GM12873 (cell line): ENCODE measurements around the gene ANKRD9.

Experiments
- CTCF ChIP-seq: IDR thresholded peaks from 2 replicates; pipeline ENCODE4 v1.5.1; 2012; ENCODE audit warnings: low read depth, mild to moderate bottlenecking, moderate library complexity, low read length, control low read depth; ENCODE audit not compliant: insufficient read depth; ENCODE audit errors: missing control alignments

Gene ANKRD9

GRCh38 chr14:102479107-102479506 lies 30.5 kb downstream of the ANKRD9 start:
- no peak for TF ChIP-seq CTCF

- TF ChIP-seq CTCF: no peak
Observed at GRCh38 chr14:102474934-102475333, 34.6 kb downstream of the ANKRD9 start.

- no peak for TF ChIP-seq CTCF
Observed at GRCh38 chr14:102473559-102473958, 36.0 kb downstream of the ANKRD9 start.

- TF ChIP-seq CTCF: no peak
Observed at GRCh38 chr14:102472791-102473150, 36.8 kb downstream of the ANKRD9 start.

GRCh38 chr14:102471921-102472790 lies 37.4 kb downstream of the ANKRD9 start:
- TF ChIP-seq CTCF: no peak

GRCh38 chr14:102469261-102469660 lies 40.3 kb downstream of the ANKRD9 start:
- TF ChIP-seq CTCF: no peak

GRCh38 chr14:102464846-102465341 lies 44.7 kb downstream of the ANKRD9 start:
- no peak for TF ChIP-seq CTCF
